ENCODE measurements around the gene RXRA.
A peak's percentile ranks its signal among the peaks of the same experiment; 100 is the strongest.

RXRA gene

GRCh38 chr9:134377976-134378375 lies 51.7 kb downstream of the RXRA start:
- H2BK12ac ChIP-seq (ENCODE audit: low read length), result no peak overlapping the region
- no peak overlapping the region for H3K4ac ChIP-seq (ENCODE audit: low read length)
- no peak overlapping the region for H3K4me2 ChIP-seq (ENCODE audit: insufficient read depth, low read length, poor library complexity, severe bottlenecking)
- peak overlapping the region; percentile 21 for H3K9ac ChIP-seq (ENCODE audit: low read depth, low read length, poor library complexity)
- H2BK120ac ChIP-seq (ENCODE audit: low read depth, low read length), result no peak overlapping the region
- no peaks in the 10 kb centered on the region for H3K36me3 ChIP-seq (replicated peaks in 1 of 2; ENCODE audit: control insufficient read depth in 2 of 2, insufficient read depth in 2 of 2, low read length in 2 of 2)
- DNase-seq (ENCODE audit: low spot score), result no peak
- peak overlapping the region; percentile 43 for H3K23ac ChIP-seq (ENCODE audit: low read depth, low read length, poor library complexity)
- H3K14ac ChIP-seq (ENCODE audit: low read length), result peak overlapping the region; percentile 82
- no peak overlapping the region for H2AK5ac ChIP-seq (ENCODE audit: low read depth, low read length)
- peaks cover 57% of the 10 kb centered on the region for H3K79me1 ChIP-seq (ENCODE audit: low read depth, low read length)
- peak overlapping the region; percentile 13 for H3K18ac ChIP-seq (ENCODE audit: low read length)
- no peak overlapping the region for H4K91ac ChIP-seq (ENCODE audit: low read depth, low read length, poor library complexity)
- no peak overlapping the region for H3K27ac ChIP-seq (replicated peaks; ENCODE audit: low read length)
- no peak overlapping the region for H4K8ac ChIP-seq (ENCODE audit: low read depth, low read length)
- H3K9me3 ChIP-seq (replicated peaks in 1 of 2; ENCODE audit: control insufficient read depth in 2 of 2, insufficient read depth in 1 of 2, low read depth in 1 of 2, low read length in 2 of 2), result no peaks in the 10 kb centered on the region
- no peak overlapping the region for H2BK5ac ChIP-seq (ENCODE audit: low read length)
- WGBS, 2 donors (ENCODE audit: extremely low coverage in 2 of 2, insufficient read length in 2 of 2, insufficient replicate concordance in 1 of 2), result no CpG with 5 or more reads among the region's 17 CpGs
- no peak overlapping the region for H2AFZ ChIP-seq (ENCODE audit: low read length)
- no peak overlapping the region for H2BK15ac ChIP-seq (ENCODE audit: low read length)
- H3K27me3 ChIP-seq (ENCODE audit: control insufficient read depth in 3 of 3, insufficient read depth in 3 of 3, low read depth in 1 of 3, low read length in 3 of 3), result no peaks in the 10 kb centered on the region
- peaks cover 24 to 40% of the 10 kb centered on the region in 2 donors for H3K4me1 ChIP-seq (ENCODE audit: control insufficient read depth in 2 of 2, insufficient read depth in 1 of 2, low read depth in 1 of 2, low read length in 2 of 2)
- H3K4me3 ChIP-seq (ENCODE audit: low read length in 2 of 2), result no peak overlapping the region

DNA sequence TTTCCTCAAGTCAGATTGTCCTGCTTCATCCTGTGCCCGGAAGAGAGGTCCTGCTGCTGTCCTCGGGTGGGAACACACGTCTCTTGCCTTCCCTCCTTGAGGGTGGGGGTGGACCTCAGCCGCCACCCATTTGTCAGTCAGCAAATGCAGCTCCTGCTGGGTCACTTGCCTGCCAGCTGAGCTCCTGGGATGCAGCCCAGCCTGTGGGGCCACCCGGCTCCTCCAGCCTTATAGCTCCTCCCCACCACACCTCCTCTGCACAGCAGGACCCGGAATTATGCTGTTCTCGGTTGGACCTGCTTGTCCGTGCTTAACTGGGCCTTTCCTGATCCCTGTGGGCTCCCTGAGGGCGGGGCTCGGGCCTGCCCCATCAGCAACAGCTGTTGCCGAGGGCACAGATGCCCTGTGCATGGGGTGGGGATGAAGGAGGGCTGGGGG lies 52.7 kb downstream of the RXRA start:
- Histone ChIP-seq H3K23ac (ENCODE audit: low read depth, low read length, poor library complexity) (no peak overlapping the region), H2BK5ac (ENCODE audit: low read length) (no peak overlapping the region), H2BK15ac (ENCODE audit: low read length) (no peak overlapping the region), H3K4me2 (ENCODE audit: insufficient read depth, low read length, poor library complexity, severe bottlenecking) (no peak overlapping the region), H3K9ac (ENCODE audit: low read depth, low read length, poor library complexity) (peak overlapping the region; percentile 61), H3K4ac (ENCODE audit: low read length) (no peak overlapping the region), H2AK5ac (ENCODE audit: low read depth, low read length) (no peak overlapping the region), H3K79me1 (ENCODE audit: low read depth, low read length) (peaks cover 59% of the 10 kb centered on the region), H4K8ac (ENCODE audit: low read depth, low read length) (no peak overlapping the region), H2AFZ (ENCODE audit: low read length) (no peak overlapping the region), H3K18ac (ENCODE audit: low read length) (peak overlapping the region; percentile 87), H3K9me3 (replicated peaks in 1 of 2; ENCODE audit: control insufficient read depth in 2 of 2, insufficient read depth in 1 of 2, low read depth in 1 of 2, low read length in 2 of 2) (no peaks in the 10 kb centered on the region), H2BK120ac (ENCODE audit: low read depth, low read length) (no peak overlapping the region), H4K91ac (ENCODE audit: low read depth, low read length, poor library complexity) (no peak overlapping the region), H3K27me3 (ENCODE audit: control insufficient read depth in 3 of 3, insufficient read depth in 3 of 3, low read depth in 1 of 3, low read length in 3 of 3) (no peaks in the 10 kb centered on the region), H3K4me3 (ENCODE audit: low read length in 2 of 2) (no peak overlapping the region), H3K4me1 (ENCODE audit: control insufficient read depth in 2 of 2, insufficient read depth in 1 of 2, low read depth in 1 of 2, low read length in 2 of 2) (peaks cover 24 to 42% of the 10 kb centered on the region in 2 donors), H2BK12ac (ENCODE audit: low read length) (no peak overlapping the region), H3K27ac (replicated peaks; ENCODE audit: low read length) (no peak overlapping the region), H3K14ac (ENCODE audit: low read length) (no peak overlapping the region), H3K36me3 (replicated peaks in 1 of 2; ENCODE audit: control insufficient read depth in 2 of 2, insufficient read depth in 2 of 2, low read length in 2 of 2) (no peaks in the 10 kb centered on the region)
- no CpG with 5 or more reads among the region's 11 CpGs for WGBS, 2 donors (ENCODE audit: extremely low coverage in 2 of 2, insufficient read length in 2 of 2, insufficient replicate concordance in 1 of 2)
- no peak for DNase-seq (ENCODE audit: low spot score)

GRCh38 chr9:134379831-134380365 lies 53.6 kb downstream of the RXRA start:
- Histone ChIP-seq H2BK5ac (ENCODE audit: low read length) (peak overlapping the region; percentile 82), H3K27me3 (ENCODE audit: control insufficient read depth in 3 of 3, insufficient read depth in 3 of 3, low read depth in 1 of 3, low read length in 3 of 3) (no peaks in the 10 kb centered on the region), H2AFZ (ENCODE audit: low read length) (no peak overlapping the region), H3K18ac (ENCODE audit: low read length) (peak overlapping the region; percentile 90), H4K8ac (ENCODE audit: low read depth, low read length) (no peak overlapping the region), H3K9me3 (replicated peaks in 1 of 2; ENCODE audit: control insufficient read depth in 2 of 2, insufficient read depth in 1 of 2, low read depth in 1 of 2, low read length in 2 of 2) (no peaks in the 10 kb centered on the region), H3K4ac (ENCODE audit: low read length) (no peak overlapping the region), H2AK5ac (ENCODE audit: low read depth, low read length) (peak overlapping the region; percentile 79), H3K9ac (ENCODE audit: low read depth, low read length, poor library complexity) (peak overlapping the region; percentile 40), H2BK12ac (ENCODE audit: low read length) (no peak overlapping the region), H3K4me3 (ENCODE audit: low read length in 2 of 2) (no peak overlapping the region), H4K91ac (ENCODE audit: low read depth, low read length, poor library complexity) (no peak overlapping the region), H3K36me3 (replicated peaks in 1 of 2; ENCODE audit: control insufficient read depth in 2 of 2, insufficient read depth in 2 of 2, low read length in 2 of 2) (no peaks in the 10 kb centered on the region), H2BK15ac (ENCODE audit: low read length) (no peak overlapping the region), H3K14ac (ENCODE audit: low read length) (peak overlapping the region; percentile 14), H3K4me2 (ENCODE audit: insufficient read depth, low read length, poor library complexity, severe bottlenecking) (no peak overlapping the region), H3K23ac (ENCODE audit: low read depth, low read length, poor library complexity) (peak overlapping the region; percentile 44), H3K4me1 (ENCODE audit: control insufficient read depth in 2 of 2, insufficient read depth in 1 of 2, low read depth in 1 of 2, low read length in 2 of 2) (peaks cover 28 to 41% of the 10 kb centered on the region in 2 donors), H3K27ac (replicated peaks; ENCODE audit: low read length) (no peak overlapping the region), H2BK120ac (ENCODE audit: low read depth, low read length) (no peak overlapping the region), H3K79me1 (ENCODE audit: low read depth, low read length) (peaks cover 61% of the 10 kb centered on the region)
- WGBS, 2 donors (ENCODE audit: extremely low coverage in 2 of 2, insufficient read length in 2 of 2, insufficient replicate concordance in 1 of 2), result no CpG with 5 or more reads among the region's 21 CpGs
- no peak for DNase-seq (ENCODE audit: low spot score)

GRCh38 chr9:134380542-134381271 lies 54.5 kb downstream of the RXRA start:
- no peak overlapping the region for H4K8ac ChIP-seq (ENCODE audit: low read depth, low read length)
- H2AFZ ChIP-seq (ENCODE audit: low read length), result no peak overlapping the region
- no peak overlapping the region for H2BK15ac ChIP-seq (ENCODE audit: low read length)
- H3K27ac ChIP-seq (replicated peaks; ENCODE audit: low read length), result no peak overlapping the region
- H3K4ac ChIP-seq (ENCODE audit: low read length), result peak overlapping the region; percentile 66
- H3K36me3 ChIP-seq (replicated peaks in 1 of 2; ENCODE audit: control insufficient read depth in 2 of 2, insufficient read depth in 2 of 2, low read length in 2 of 2), result no peaks in the 10 kb centered on the region
- H3K9ac ChIP-seq (ENCODE audit: low read depth, low read length, poor library complexity), result no peak overlapping the region
- no peak overlapping the region for H3K4me2 ChIP-seq (ENCODE audit: insufficient read depth, low read length, poor library complexity, severe bottlenecking)
- no peaks in the 10 kb centered on the region for H3K9me3 ChIP-seq (replicated peaks in 1 of 2; ENCODE audit: control insufficient read depth in 2 of 2, insufficient read depth in 1 of 2, low read depth in 1 of 2, low read length in 2 of 2)
- peak overlapping the region; percentile 84 for H2BK12ac ChIP-seq (ENCODE audit: low read length)
- no peaks in the 10 kb centered on the region for H3K27me3 ChIP-seq (ENCODE audit: control insufficient read depth in 3 of 3, insufficient read depth in 3 of 3, low read depth in 1 of 3, low read length in 3 of 3)
- WGBS, 2 donors (ENCODE audit: extremely low coverage in 2 of 2, insufficient read length in 2 of 2, insufficient replicate concordance in 1 of 2), result no CpG with 5 or more reads among the region's 16 CpGs
- H4K91ac ChIP-seq (ENCODE audit: low read depth, low read length, poor library complexity), result no peak overlapping the region
- H3K4me1 ChIP-seq (ENCODE audit: control insufficient read depth in 2 of 2, insufficient read depth in 1 of 2, low read depth in 1 of 2, low read length in 2 of 2), result peaks cover 27 to 41% of the 10 kb centered on the region in 2 donors
- H2BK120ac ChIP-seq (ENCODE audit: low read depth, low read length), result no peak overlapping the region
- H3K4me3 ChIP-seq (ENCODE audit: low read length in 2 of 2), result no peak overlapping the region
- no peak overlapping the region for H2BK5ac ChIP-seq (ENCODE audit: low read length)
- DNase-seq (ENCODE audit: low spot score), result no peak
- H3K18ac ChIP-seq (ENCODE audit: low read length), result peak overlapping the region; percentile 8
- peaks cover 61% of the 10 kb centered on the region for H3K79me1 ChIP-seq (ENCODE audit: low read depth, low read length)
- H2AK5ac ChIP-seq (ENCODE audit: low read depth, low read length), result peak overlapping the region; percentile 27
- H3K23ac ChIP-seq (ENCODE audit: low read depth, low read length, poor library complexity), result no peak overlapping the region
- peak overlapping the region; percentile 82 for H3K14ac ChIP-seq (ENCODE audit: low read length)

All from neuronal stem cell (in vitro differentiated cells).